Measurements from ENCODE around the gene ATP6V0C.
"Not testable (repeated sequence)": the region's sequence is repeated elsewhere in the genome, so short reads cannot be mapped to it uniquely, and the experiment has no call there.

GRCh38 chr16:2568573-2568972, 54.8 kb downstream of the ATP6V0C start:
- not testable (repeated sequence) for TF ChIP-seq CTCF (conservative IDR thresholded peaks at IDR 0.05; ENCODE audit: low read depth, low read length); EZH2 (IDR thresholded peaks at IDR 0.05; ENCODE audit: low read length, unreplicated experiment); EZH2phosphoT487 (IDR thresholded peaks at IDR 0.05; ENCODE audit: borderline replicate concordance, low read length)

Measured in PC-3 (cell line).